H9 (cell line): ENCODE measurements around the gene SYNPO2. TPM values are rescaled to one million over a fixed set of nuclear protein-coding genes. Genes with fewer than 3 reads are reported as not detected.

Experiments used
- DNase-seq: peaks from one replicate; pipeline ENCODE4 v3.0.0-alpha.2; 2017
- H2AFZ ChIP-seq: one replicate; pipeline ENCODE4 v1.6.1; 2013; ENCODE audit warnings: mild to moderate bottlenecking, low read length, control low read depth, moderate library complexity
- H2AK5ac ChIP-seq: 2 replicates; pipeline ENCODE4 v1.6.1; 2013; ENCODE audit warnings: low read length, control low read depth, mixed read lengths; ENCODE audit not compliant: insufficient read length
- H2BK120ac ChIP-seq: one replicate; pipeline ENCODE4 v1.6.1; 2013; ENCODE audit warnings: low read depth, mild to moderate bottlenecking, low read length, control low read depth, inconsistent platforms; ENCODE audit not compliant: poor library complexity, severe bottlenecking
- H2BK12ac ChIP-seq: 2 replicates; pipeline ENCODE4 v1.6.1; 2013; ENCODE audit warnings: low read length, control low read depth, mixed read lengths, low read depth; ENCODE audit not compliant: insufficient read length
- H2BK15ac ChIP-seq: 2 replicates; pipeline ENCODE4 v1.6.1; 2013; ENCODE audit warnings: low read depth, low read length, control low read depth
- H2BK20ac ChIP-seq: one replicate; pipeline ENCODE4 v1.6.1; 2013; ENCODE audit warnings: low read depth, mild to moderate bottlenecking, low read length, control low read depth, inconsistent platforms; ENCODE audit not compliant: poor library complexity, severe bottlenecking
- H2BK5ac ChIP-seq: 2 replicates; pipeline ENCODE4 v1.6.1; 2013; ENCODE audit warnings: low read length, control low read depth, mixed read lengths; ENCODE audit not compliant: insufficient read length
- H3K14ac ChIP-seq: 2 replicates; pipeline ENCODE4 v1.6.1; 2013; ENCODE audit warnings: low read length, control low read depth; ENCODE audit not compliant: insufficient read depth
- H3K18ac ChIP-seq: 2 replicates; pipeline ENCODE4 v1.6.1; 2013; ENCODE audit warnings: low read depth, mild to moderate bottlenecking, mixed read lengths, low read length, control low read depth; ENCODE audit not compliant: insufficient read length
- H3K23ac ChIP-seq: 2 replicates; pipeline ENCODE4 v1.6.1; 2013; ENCODE audit warnings: low read length, control low read depth, mixed read lengths, low read depth; ENCODE audit not compliant: insufficient read length
- H3K23me2 ChIP-seq: 2 replicates; pipeline ENCODE4 v1.6.1; 2013; ENCODE audit warnings: low read depth, mild to moderate bottlenecking, mixed read lengths, low read length, control low read depth; ENCODE audit not compliant: insufficient read length, poor library complexity, severe bottlenecking
- H3K27ac ChIP-seq: 2 replicates; pipeline ENCODE4 v1.5.1; 2013; ENCODE audit warnings: low read length, control low read depth, mixed read lengths, low read depth; ENCODE audit not compliant: insufficient read length
- H3K27me3 ChIP-seq: 2 replicates; pipeline ENCODE4 v1.6.1; 2013; ENCODE audit warnings: low read length, control low read depth, inconsistent platforms; ENCODE audit not compliant: insufficient read depth
- H3K4ac ChIP-seq: 2 replicates; pipeline ENCODE4 v1.6.1; 2013; ENCODE audit warnings: low read depth, mild to moderate bottlenecking, control low read depth, inconsistent platforms, low read length, moderate library complexity
- H3K4me1 ChIP-seq: 2 replicates; pipeline ENCODE4 v1.6.1; 2013; ENCODE audit warnings: low read length, control low read depth, inconsistent platforms; ENCODE audit not compliant: insufficient read depth
- H3K4me2 ChIP-seq: 2 replicates; pipeline ENCODE4 v1.6.1; 2013; ENCODE audit warnings: low read length, control low read depth, mixed read lengths; ENCODE audit not compliant: insufficient read length, insufficient read depth
- H3K56ac ChIP-seq: 2 replicates; pipeline ENCODE4 v1.6.1; 2013; ENCODE audit warnings: low read depth, mild to moderate bottlenecking, mixed read lengths, low read length, control low read depth; ENCODE audit not compliant: insufficient read length
- H3K79me1 ChIP-seq: 2 replicates; pipeline ENCODE4 v1.6.1; 2013; ENCODE audit warnings: low read depth, mild to moderate bottlenecking, moderate library complexity, low read length, control low read depth, inconsistent platforms; ENCODE audit not compliant: insufficient read depth, poor library complexity, severe bottlenecking
- H3K79me2 ChIP-seq: 2 replicates; pipeline ENCODE4 v1.6.1; 2013; ENCODE audit warnings: low read length, control low read depth, inconsistent platforms; ENCODE audit not compliant: insufficient read depth
- H3K9ac ChIP-seq: 2 replicates; pipeline ENCODE4 v1.6.1; 2013; ENCODE audit warnings: low read length, control low read depth, mixed read lengths; ENCODE audit not compliant: insufficient read length; ENCODE audit errors: extremely low read depth
- H3K9me3 ChIP-seq: one replicate; pipeline ENCODE4 v1.6.1; 2013; ENCODE audit warnings: low read depth, low read length, inconsistent platforms; ENCODE audit not compliant: control insufficient read depth
- H3T11ph ChIP-seq: one replicate; pipeline ENCODE4 v1.6.1; 2013; ENCODE audit warnings: mild to moderate bottlenecking, low read length, control low read depth, inconsistent platforms
- H4K20me1 ChIP-seq: one replicate; pipeline ENCODE4 v1.6.1; 2013; ENCODE audit not compliant: control insufficient read depth, insufficient read length, insufficient read depth
- H4K5ac ChIP-seq: 2 replicates; pipeline ENCODE4 v1.6.1; 2013; ENCODE audit warnings: low read depth, mild to moderate bottlenecking, mixed read lengths, low read length, control low read depth; ENCODE audit not compliant: insufficient read length
- H4K8ac ChIP-seq: replicated peaks from 2 replicates; pipeline ENCODE4 v1.6.1; 2013; ENCODE audit warnings: low read length, control low read depth, mixed read lengths, low read depth; ENCODE audit not compliant: insufficient read length
- H4K91ac ChIP-seq: 2 replicates; pipeline ENCODE4 v1.6.1; 2013; ENCODE audit warnings: low read depth, mild to moderate bottlenecking, moderate library complexity, mixed read lengths, low read length, control low read depth; ENCODE audit not compliant: insufficient read length
- H3K27ac Mint-ChIP-seq, 3 experiments: 2 replicates in 2 of 3; 3 replicates in 1 of 3; pipeline ENCODE4 v1.8.0; 2020 to 2021; ENCODE audit warnings: mixed read lengths in 3 of 3, mild to moderate bottlenecking in 1 of 3, moderate library complexity in 1 of 3
- H3K27me3 Mint-ChIP-seq: 2 replicates; pipeline ENCODE4 v1.8.0; 2021; ENCODE audit warnings: low read depth, mild to moderate bottlenecking, moderate library complexity, mixed read lengths
- H3K36me3 Mint-ChIP-seq, 3 experiments: 2 replicates in 2 of 3; 3 replicates in 1 of 3; pipeline ENCODE4 v1.8.0; 2020 to 2021; ENCODE audit warnings: low read depth in 3 of 3, mixed read lengths in 3 of 3; ENCODE audit not compliant: insufficient read depth in 1 of 3
- H3K4me1 Mint-ChIP-seq, 2 experiments: 2 replicates each; pipeline ENCODE4 v1.8.0; 2020; ENCODE audit warnings: mixed read lengths in 2 of 2
- H3K4me3 Mint-ChIP-seq, 2 experiments: 2 replicates in 1 of 2; 3 replicates in 1 of 2; pipeline ENCODE4 v1.8.0; 2020 to 2021; ENCODE audit warnings: mild to moderate bottlenecking in 2 of 2, mixed read lengths in 2 of 2, moderate library complexity in 1 of 2
- H3K9me3 Mint-ChIP-seq, 2 experiments: 2 replicates in 1 of 2; 3 replicates in 1 of 2; pipeline ENCODE4 v1.8.0; 2020; ENCODE audit warnings: mild to moderate bottlenecking in 2 of 2, mixed read lengths in 2 of 2, moderate library complexity in 1 of 2
- CTCF ChIP-seq: fragments of 200-600 bp; sonication (generic); conservative IDR thresholded peaks from 3 replicates; pipeline ENCODE4 v1.8.0; 2021; ENCODE audit warnings: antibody characterized with exemption, mild to moderate bottlenecking
- WGBS: extraction: QIAGEN DNeasy Blood & Tissue Kit; methylation state at CpG from one replicate; pipeline ENCODE4 v1.1.7; 2013; ENCODE audit warnings: missing lambda C conversion rate, low lambda C conversion rate, mixed read lengths; ENCODE audit not compliant: insufficient read length; ENCODE audit errors: extremely low coverage; 5-methylcytosine and 5-hydroxymethylcytosine counted together
- total RNA-seq: library from RNA; stranded (reverse); gene quantifications from 2 replicates; pipeline ENCODE4 v1.2.1, GENCODE V29; 2021

The SYNPO2 gene
- total RNA-seq, 1 experiment from 2014 or later: 1.1 TPM

DNA sequence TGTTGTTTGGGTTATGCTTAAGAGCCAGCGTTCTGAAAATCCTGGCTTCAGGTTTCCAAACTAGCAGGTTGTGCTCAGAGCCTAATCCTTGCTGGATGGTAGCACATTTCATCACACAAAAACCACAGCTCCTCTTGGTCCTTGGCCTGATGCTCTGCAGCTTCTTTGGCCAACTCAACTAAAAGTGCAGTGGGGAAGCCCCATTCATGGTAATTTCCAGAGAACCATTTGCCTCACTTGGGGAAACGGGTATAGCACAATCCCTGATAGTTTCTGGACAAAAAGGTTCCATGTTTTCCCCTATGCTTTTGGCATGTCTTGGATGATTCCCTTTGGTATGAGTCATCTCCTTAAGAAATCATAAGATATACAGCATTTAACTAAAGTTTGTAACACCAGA lies 78.7 kb downstream of the SYNPO2 start:
- no peak overlapping the region for H4K5ac ChIP-seq
- H2AK5ac ChIP-seq: no peak overlapping the region
- no peak for DNase-seq
- peak overlapping the region in 1 of 3 experiments; percentile 41; a peak in 1 of 7 replicates for H3K27ac Mint-ChIP-seq
- no peak overlapping the region for H3K4ac ChIP-seq
- WGBS: no CpG with 5 or more reads among the region's 2 CpGs
- H3K14ac ChIP-seq: no peak overlapping the region
- H3K18ac ChIP-seq: no peak overlapping the region
- H3K79me2 ChIP-seq: no peaks in the 10 kb centered on the region
- H3K9me3 ChIP-seq: no peaks in the 10 kb centered on the region
- H3K4me1 ChIP-seq: peaks cover 4% of the 10 kb centered on the region; the same call in 1 of the 2 replicates
- no peak overlapping the region for H2BK5ac ChIP-seq
- no peak overlapping the region for H4K8ac ChIP-seq
- no peak overlapping the region for H2BK120ac ChIP-seq
- H3K27me3 ChIP-seq: no peaks in the 10 kb centered on the region
- no peaks in the 10 kb centered on the region for H3K9me3 Mint-ChIP-seq
- TF ChIP-seq CTCF: no peak
- H3K36me3 Mint-ChIP-seq: no peaks in the 10 kb centered on the region
- H2BK20ac ChIP-seq: no peak overlapping the region
- no peak overlapping the region for H4K91ac ChIP-seq
- H3K27me3 Mint-ChIP-seq: no peaks in the 10 kb centered on the region
- no peak overlapping the region for H2AFZ ChIP-seq
- no peak overlapping the region for H3K4me2 ChIP-seq
- no peak overlapping the region for H3K56ac ChIP-seq
- H3T11ph ChIP-seq: no peak overlapping the region
- H3K79me1 ChIP-seq: no peaks in the 10 kb centered on the region
- H2BK15ac ChIP-seq: no peak overlapping the region
- H3K4me1 Mint-ChIP-seq: peaks cover 17 to 22% of the 10 kb centered on the region in 2 experiments
- no peak overlapping the region for H3K23ac ChIP-seq
- H3K4me3 Mint-ChIP-seq: no peak overlapping the region
- H3K27ac ChIP-seq: no peak overlapping the region
- H3K9ac ChIP-seq: no peak overlapping the region
- no peaks in the 10 kb centered on the region for H3K23me2 ChIP-seq
- H2BK12ac ChIP-seq: no peak overlapping the region
- H4K20me1 ChIP-seq: no peaks in the 10 kb centered on the region
